ENCODE data around the gene TAS2R7.
"Not testable (repeated sequence)": the region's sequence is repeated elsewhere in the genome, so short reads cannot be mapped to it uniquely, and the experiment has no call there.

TAS2R7 gene

GRCh38 chr12:10802587-10802986, at the start of gene TAS2R7:
TSS of gene TAS2R7 (minus strand) at chr12:10802627. CDS start at chr12:10802570, 57 bp downstream.
- in situ Hi-C loops (cut with MboI; ENCODE audit: low sequenced_read_pairs): no loop called here

DNA sequence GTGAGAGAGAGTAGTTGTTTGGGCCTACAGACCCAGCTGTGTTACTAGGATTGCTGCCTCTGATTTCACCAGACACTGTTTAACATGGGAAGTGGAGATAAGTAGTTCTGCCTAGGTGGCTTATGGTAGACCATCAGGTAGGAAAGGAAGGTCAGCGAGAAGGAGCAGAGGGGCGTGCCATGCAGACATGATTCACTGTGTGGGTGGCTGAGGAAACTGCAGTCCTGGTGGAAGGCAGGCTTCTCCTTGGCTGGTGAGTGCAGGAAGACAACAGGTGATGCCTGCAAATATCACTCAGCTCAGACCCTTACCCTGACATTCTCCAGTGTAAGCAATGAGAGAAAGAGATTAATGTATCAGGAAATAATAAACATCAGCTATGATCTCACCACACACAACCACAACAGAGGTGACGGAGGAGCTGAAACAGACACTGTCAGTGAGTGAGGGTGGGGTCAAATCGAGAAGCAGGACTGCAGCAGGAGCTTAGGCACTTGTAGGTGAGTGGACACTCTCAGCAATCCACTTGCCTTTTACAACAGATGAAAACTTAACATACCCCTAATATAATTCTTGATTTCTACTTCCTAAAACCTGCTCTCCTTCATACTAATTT, 48.9 kb upstream of the TAS2R7 start:
- in situ Hi-C loops (cut with MboI; ENCODE audit: low sequenced_read_pairs): no loop called here

GRCh38 chr12:10849425-10849878, 47.0 kb upstream of the TAS2R7 start, which contains the start of gene PRR4:
TSS of gene PRR4 (minus strand) at chr12:10849475. CDS start at chr12:10849437, 38 bp downstream.
- in situ Hi-C loops (cut with MboI; ENCODE audit: low sequenced_read_pairs): no loop called here

DNA sequence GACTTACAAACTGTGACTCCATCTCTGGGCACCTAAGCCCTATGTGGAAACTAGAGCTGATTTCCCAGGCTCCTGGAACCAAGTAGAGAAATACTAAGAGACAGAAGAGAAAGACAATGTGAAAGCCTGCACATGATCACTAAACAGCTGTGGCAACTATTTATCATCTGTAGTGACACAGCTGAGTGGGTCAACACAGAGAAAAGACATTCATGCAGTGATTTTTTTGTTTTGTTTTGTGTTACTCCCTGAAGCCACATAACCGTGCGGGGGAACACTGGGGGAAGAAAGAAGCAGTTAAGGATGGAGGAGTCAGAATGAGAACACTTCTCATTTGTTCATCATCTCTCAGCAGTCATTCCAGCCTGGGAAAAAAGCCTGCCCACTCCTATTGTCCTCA, 45.3 kb upstream of the TAS2R7 start:
- in situ Hi-C loops (cut with MboI; ENCODE audit: low sequenced_read_pairs): no loop called here

GRCh38 chr12:10842862-10843261, 40.4 kb upstream of the TAS2R7 start:
- in situ Hi-C loops (cut with MboI; ENCODE audit: low sequenced_read_pairs): no loop called here

DNA sequence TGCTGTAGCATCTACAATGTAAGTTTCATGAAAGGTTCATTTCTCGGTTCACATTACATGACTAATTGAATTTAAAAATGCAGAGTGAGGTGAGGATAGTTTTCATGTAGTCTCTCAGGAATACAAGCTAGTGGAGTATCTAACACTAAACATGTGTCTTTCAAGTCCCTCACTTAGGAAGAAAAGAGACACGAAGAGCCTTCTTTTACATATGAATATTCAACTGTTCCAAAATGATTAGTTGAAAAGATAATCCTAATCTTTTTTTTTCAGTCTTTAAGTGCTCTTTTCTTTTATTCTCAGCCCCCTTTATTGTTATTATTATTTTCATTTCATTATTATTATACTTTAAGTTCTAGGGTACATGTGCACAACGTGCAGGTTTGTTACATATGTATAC, 36.0 kb upstream of the TAS2R7 start:
- in situ Hi-C loops (cut with MboI; ENCODE audit: low sequenced_read_pairs): no loop called here

DNA sequence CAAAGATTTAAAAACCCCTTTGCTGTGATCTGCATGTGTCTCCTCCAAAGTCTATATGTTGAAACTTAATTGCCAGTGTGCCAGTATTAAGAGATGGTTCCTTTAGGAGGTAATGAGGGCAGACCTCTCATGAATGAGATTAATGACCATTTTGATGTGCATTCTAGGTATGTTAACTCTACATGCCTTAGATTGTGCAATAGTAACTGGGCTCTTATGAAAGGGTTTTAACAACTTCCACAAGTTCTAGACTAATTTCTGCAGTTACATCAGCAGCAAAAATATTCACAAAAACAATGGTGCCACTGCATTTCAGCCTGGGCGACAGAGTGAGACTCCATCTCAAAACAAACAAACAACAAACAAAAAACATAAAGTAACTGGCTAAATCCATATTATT, 27.6 kb upstream of the TAS2R7 start:
- in situ Hi-C loops (cut with MboI; ENCODE audit: low sequenced_read_pairs): no loop called here

DNA sequence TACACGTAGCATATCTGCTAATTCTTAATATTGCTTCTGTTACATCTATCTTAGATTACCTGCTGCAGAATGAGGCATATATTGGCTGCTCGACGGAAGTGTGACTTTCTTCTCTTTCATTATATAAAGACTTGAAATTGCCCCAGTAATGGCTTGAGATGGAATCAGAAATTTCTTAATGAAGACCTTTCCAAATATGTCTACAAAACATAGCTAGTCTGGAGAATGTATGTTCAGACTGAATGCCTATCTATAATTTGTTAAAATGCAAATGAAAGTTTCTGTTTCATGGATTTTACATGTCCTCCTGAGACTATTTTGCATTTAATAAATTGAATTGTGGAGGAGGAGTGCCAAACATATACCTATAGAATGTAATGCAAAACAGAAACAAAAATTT, 23.8 kb upstream of the TAS2R7 start, which contains the start of gene TAS2R10:
TAS2R10 (minus strand) TSS at position 101 of the 400 bp plus-strand sequence; CDS start at position 12, 89 bp downstream.
- in situ Hi-C loops (cut with MboI; ENCODE audit: low sequenced_read_pairs): no loop called here

- in situ Hi-C loops (cut with MboI; ENCODE audit: low sequenced_read_pairs): no loop called here
Observed at GRCh38 chr12:10824957-10825356, 22.5 kb upstream of the TAS2R7 start.

- in situ Hi-C loops (cut with MboI; ENCODE audit: low sequenced_read_pairs): no loop called here
Observed at GRCh38 chr12:10811883-10812536, 9.6 kb upstream of the TAS2R7 start.

DNA sequence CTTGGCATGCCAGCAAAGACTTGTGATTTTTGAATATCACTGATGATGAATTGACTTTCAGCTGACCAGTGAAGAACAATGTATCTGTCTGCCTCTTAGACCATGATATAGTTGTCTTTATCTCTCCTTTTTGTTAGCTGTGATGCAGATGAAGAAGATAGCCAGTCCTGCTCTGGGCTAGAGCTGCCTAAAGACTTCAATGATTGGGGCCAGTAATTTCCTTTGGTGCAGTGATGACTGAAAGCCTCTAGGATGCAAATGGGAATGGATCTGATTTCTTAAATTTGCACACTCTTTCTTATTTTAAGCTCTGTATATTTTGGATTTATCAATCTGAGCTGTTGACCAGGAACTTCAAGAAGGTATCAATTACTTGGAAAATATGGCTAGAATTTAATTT, 7.6 kb upstream of the TAS2R7 start, which contains the start of gene TAS2R9:
TAS2R9 (minus strand) TSS at position 101 of the 400 bp plus-strand sequence; CDS start at position 8, 93 bp downstream.
- in situ Hi-C loops (cut with MboI; ENCODE audit: low sequenced_read_pairs): no loop called here

GRCh38 chr12:10807186-10807585, 4.8 kb upstream of the TAS2R7 start, which contains the start of gene TAS2R8:
TSS of gene TAS2R8 (minus strand) at chr12:10807286. CDS start at chr12:10806980, 306 bp downstream.
- in situ Hi-C loops (cut with MboI; ENCODE audit: low sequenced_read_pairs): no loop called here

GRCh38 chr12:10801741-10802140, 686 bp downstream of the TAS2R7 start:
- in situ Hi-C loops (cut with MboI; ENCODE audit: low sequenced_read_pairs): no loop called here

DNA sequence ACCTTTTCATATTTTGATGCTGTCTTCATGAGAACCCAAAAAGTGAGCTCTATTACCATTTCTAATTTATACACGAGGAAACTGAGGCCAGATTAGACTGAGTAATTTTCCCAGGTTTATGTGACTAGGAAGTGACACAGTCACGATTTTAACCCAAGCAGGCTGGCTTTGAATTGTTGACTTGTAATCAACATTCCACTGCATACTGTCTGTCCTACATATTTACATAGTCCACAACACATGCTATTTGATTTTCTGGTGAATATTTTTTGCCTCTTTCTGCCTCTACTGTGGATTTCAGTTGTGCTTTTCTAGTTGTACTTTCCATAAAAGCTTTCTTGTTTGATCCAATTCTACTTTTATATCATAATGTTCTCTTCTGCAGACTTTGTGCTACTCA, 8.2 kb downstream of the TAS2R7 start:
- in situ Hi-C loops (cut with MboI; ENCODE audit: low sequenced_read_pairs): no loop called here

DNA sequence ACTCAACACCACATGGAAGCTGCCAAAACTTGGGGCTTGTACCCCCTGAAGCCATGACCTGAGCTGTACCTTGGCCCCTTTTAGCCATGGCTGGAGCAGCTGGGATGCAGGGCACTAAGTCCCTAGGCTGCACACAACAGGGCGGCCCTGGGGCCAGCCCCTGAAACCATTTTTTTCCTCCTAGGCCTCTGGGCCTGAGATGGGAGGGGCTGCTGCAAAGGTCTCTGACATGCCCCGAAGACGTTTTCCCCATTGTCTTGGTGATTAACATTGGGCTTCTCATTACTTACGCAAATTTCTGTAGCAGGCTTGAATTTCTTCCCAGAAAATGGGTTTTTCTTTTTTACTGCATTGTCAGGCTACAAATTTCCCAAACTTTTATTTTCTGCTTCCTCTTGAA, 10.7 kb downstream of the TAS2R7 start:
- in situ Hi-C loops (cut with MboI; ENCODE audit: low sequenced_read_pairs): not testable (repeated sequence)

DNA sequence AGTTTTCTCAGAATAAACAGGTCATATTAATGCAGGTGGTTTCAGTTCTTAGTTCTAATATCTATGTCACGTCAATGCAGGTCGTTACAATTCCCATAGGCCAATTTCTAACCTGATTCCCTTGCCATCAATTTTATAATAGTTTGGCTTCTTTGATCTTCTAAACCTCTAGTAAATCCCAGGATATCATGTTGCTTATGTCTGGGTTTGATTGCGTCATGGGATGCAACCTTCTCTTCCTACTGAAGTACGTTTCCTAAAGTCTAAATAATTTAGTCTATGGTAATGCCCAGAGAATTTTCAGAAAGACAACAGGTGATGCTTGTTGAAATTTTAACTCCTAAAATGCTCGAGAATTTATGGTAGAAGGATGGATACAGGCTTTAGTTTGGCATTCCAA, 19.2 kb downstream of the TAS2R7 start:
- in situ Hi-C loops (cut with MboI; ENCODE audit: low sequenced_read_pairs): loop anchor here (10.0 kb wide), 1 partner anchor 442 kb away; no protein-coding TSS in a partner anchor

- in situ Hi-C loops (cut with MboI; ENCODE audit: low sequenced_read_pairs): loop anchor here (10.0 kb wide), 1 partner anchor 706 kb away; no protein-coding TSS in a partner anchor
Observed at GRCh38 chr12:10779103-10779502, 23.3 kb downstream of the TAS2R7 start.

GRCh38 chr12:10771132-10771733, 31.2 kb downstream of the TAS2R7 start:
- in situ Hi-C loops (cut with MboI; ENCODE audit: low sequenced_read_pairs): loop anchor here (10.0 kb wide), 1 partner anchor 714 kb away; no protein-coding TSS in a partner anchor

GRCh38 chr12:10759657-10760056, 42.8 kb downstream of the TAS2R7 start:
- in situ Hi-C loops (cut with MboI; ENCODE audit: low sequenced_read_pairs): loop anchor here (10.0 kb wide), 1 partner anchor 435 kb away; no protein-coding TSS in a partner anchor

GRCh38 chr12:10756194-10756593, 46.2 kb downstream of the TAS2R7 start:
- in situ Hi-C loops (cut with MboI; ENCODE audit: low sequenced_read_pairs): no loop called here

- in situ Hi-C loops (cut with MboI; ENCODE audit: low sequenced_read_pairs): no loop called here
Observed at GRCh38 chr12:10753059-10753458, 49.4 kb downstream of the TAS2R7 start.
